GM12865 (cell line): Measurements from ENCODE around the gene LPP.

Source experiments
- DNase-seq: peaks from one replicate; pipeline ENCODE4 v3.0.0; 2010; ENCODE audit warnings: low read depth
- H3K4me3 ChIP-seq: 2 replicates; pipeline ENCODE4 v1.5.1; 2011; ENCODE audit warnings: mild to moderate bottlenecking, low read depth, low read length, control low read depth
- CTCF ChIP-seq: IDR thresholded peaks from 2 replicates; pipeline ENCODE4 v1.5.1; 2011; ENCODE audit warnings: low read length, control low read depth, low read depth, inconsistent platforms; ENCODE audit not compliant: insufficient read depth; ENCODE audit errors: missing control alignments

LPP gene

GRCh38 chr3:188266562-188267274 is 112.8 kb downstream of the LPP start:
- DNase-seq, result no peak
- no peak for TF ChIP-seq CTCF
- H3K4me3 ChIP-seq, result no peak overlapping the region

DNA sequence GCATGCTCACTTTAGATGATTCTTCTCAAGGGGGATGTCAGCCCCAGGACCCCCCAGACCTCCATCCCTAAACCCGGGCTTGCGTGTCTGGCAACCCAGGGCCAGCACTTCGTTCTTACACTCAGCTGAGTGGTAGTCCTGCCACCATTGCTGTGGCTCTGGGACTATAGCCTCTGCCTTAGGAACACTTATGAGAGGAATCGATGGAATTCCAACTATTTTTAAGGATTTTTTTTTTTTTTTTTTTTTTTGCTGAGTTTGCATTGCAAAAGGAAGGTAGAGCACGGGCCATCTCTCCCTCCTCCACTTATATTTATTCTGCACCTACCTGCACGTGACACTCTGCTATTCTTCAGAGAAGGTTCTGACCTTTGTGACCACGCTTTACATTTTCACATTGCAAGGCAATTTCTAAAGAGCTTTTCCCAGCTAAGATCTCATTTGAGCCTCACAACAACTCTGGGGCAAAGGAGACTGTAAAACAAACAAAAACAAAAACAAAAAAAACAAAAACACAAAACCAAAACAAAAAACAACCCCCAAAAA is 113.9 kb downstream of the LPP start:
- no peak for TF ChIP-seq CTCF
- no peak overlapping the region for H3K4me3 ChIP-seq
- DNase-seq, result no peak

DNA sequence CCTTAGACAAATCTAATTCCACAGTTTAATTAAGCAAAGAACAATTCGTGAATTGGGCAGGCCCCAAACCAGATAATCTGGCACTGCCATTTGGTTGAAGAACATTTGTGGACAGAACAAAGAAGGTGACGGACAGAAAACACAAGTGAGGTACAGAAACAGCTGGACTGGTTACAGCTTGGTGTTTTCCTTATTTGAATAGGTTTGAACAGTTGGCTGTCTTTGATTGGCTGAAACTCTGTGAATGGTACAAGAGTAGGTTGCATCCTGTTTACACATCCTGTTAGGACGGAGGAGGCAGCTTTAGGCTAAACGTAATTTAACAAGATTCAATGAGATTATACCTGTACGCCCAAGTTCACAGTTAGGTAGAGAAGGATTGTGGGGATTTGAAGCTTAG is 114.4 kb downstream of the LPP start:
- no peak overlapping the region for H3K4me3 ChIP-seq
- DNase-seq, result no peak
- TF ChIP-seq CTCF, result no peak

GRCh38 chr3:188269040-188269439 is 115.1 kb downstream of the LPP start:
- no peak for TF ChIP-seq CTCF
- H3K4me3 ChIP-seq, result no peak overlapping the region

DNA sequence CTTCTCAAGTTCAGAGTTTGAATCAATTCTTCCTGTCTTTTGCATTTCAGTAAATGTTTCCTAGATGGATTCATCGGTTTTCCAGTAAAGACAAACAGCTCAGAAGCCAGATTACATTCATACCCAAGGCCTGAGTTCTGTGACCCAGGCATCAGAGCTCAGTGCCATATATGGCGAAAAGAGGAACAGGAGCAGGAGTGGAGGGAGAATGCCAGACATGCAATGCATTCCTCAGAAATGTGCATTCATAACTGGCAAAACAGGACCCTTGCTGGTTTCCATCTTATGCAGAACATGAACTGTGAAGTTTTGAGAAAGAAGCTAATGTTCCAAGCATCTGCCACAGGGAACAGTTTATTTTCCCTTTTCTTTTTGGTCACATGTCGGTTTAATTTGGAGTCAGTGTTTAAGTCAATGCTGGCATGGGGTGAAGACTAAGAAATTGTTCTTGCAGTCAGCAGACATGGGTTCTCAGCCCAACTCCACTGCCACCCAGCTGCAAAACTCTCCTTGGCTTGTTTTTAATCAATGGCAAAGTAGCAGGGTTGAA is 116.5 kb downstream of the LPP start:
- H3K4me3 ChIP-seq, result no peak overlapping the region
- no peak for TF ChIP-seq CTCF
- DNase-seq, result no peak

More at GRCh38 chr3:188269040-188269439, 115.1 kb downstream of the LPP start:
- no peak for DNase-seq

GRCh38 chr3:188271226-188271914 is 117.4 kb downstream of the LPP start:
- DNase-seq, result no peak
- H3K4me3 ChIP-seq, result no peak overlapping the region
- TF ChIP-seq CTCF, result no peak
